HFFc6 (cell line): ENCODE measurements around the gene DNAJC5. TPM values are rescaled to one million over a fixed set of nuclear protein-coding genes. Genes with fewer than 3 reads are reported as not detected.
A peak's percentile ranks its signal among the peaks of the same experiment; 100 is the strongest.

Experiments
- DNase-seq: peaks from one replicate; pipeline ENCODE4 v3.0.0-alpha.2; 2018
- H3K27ac Mint-ChIP-seq: 2 replicates; pipeline ENCODE4 v1.8.0; 2020; ENCODE audit warnings: mild to moderate bottlenecking, mixed read lengths
- H3K27me3 Mint-ChIP-seq: 2 replicates; pipeline ENCODE4 v1.8.0; 2021; ENCODE audit warnings: mild to moderate bottlenecking, moderate library complexity, mixed read lengths; ENCODE audit not compliant: insufficient read depth
- H3K36me3 Mint-ChIP-seq: 2 replicates; pipeline ENCODE4 v1.8.0; 2021; ENCODE audit warnings: low read depth, mixed read lengths
- H3K4me1 Mint-ChIP-seq: 2 replicates; pipeline ENCODE4 v1.8.0; 2020; ENCODE audit warnings: low read depth, mixed read lengths
- H3K4me3 Mint-ChIP-seq: 2 replicates; pipeline ENCODE4 v1.8.0; 2020; ENCODE audit warnings: mild to moderate bottlenecking, moderate library complexity, mixed read lengths
- H3K9me3 Mint-ChIP-seq: 2 replicates; pipeline ENCODE4 v1.8.0; 2020; ENCODE audit warnings: mild to moderate bottlenecking, mixed read lengths
- CTCF ChIP-seq: fragments of 200-600 bp; sonication (generic); IDR thresholded peaks from 2 replicates; pipeline ENCODE4 v1.5.0; 2021; ENCODE audit warnings: antibody characterized with exemption, mild to moderate bottlenecking
- total RNA-seq, 6 experiments: library from RNA; stranded (reverse); fragmentation: NEBNext Ultra II Directional; extraction: Animal tissue kit (Norgen Biotek cat#: 25700); gene quantifications; 2 replicates in 1 of 6; 3 replicates in 5 of 6; pipeline ENCODE4 v1.2.3, GENCODE V29; 2021

Gene DNAJC5
- total RNA-seq, 6 experiments from 2014 or later: 52.0 to 65.8 (median 56.2) TPM

GRCh38 chr20:63890616-63891015, 4.3 kb upstream of the DNAJC5 start:
- DNase-seq: no peak
- H3K27ac Mint-ChIP-seq: no peak overlapping the region
- no peak for TF ChIP-seq CTCF
- H3K9me3 Mint-ChIP-seq: no peaks in the 10 kb centered on the region
- peaks cover 25% of the 10 kb centered on the region for H3K36me3 Mint-ChIP-seq
- H3K27me3 Mint-ChIP-seq: peaks cover 13% of the 10 kb centered on the region
- H3K4me1 Mint-ChIP-seq: peaks cover 9% of the 10 kb centered on the region
- no peak overlapping the region for H3K4me3 Mint-ChIP-seq

- no peak for DNase-seq
- Mint-ChIP-seq H3K9me3 (no peaks in the 10 kb centered on the region), H3K4me1 (peaks cover 14% of the 10 kb centered on the region), H3K27me3 (peaks cover 17% of the 10 kb centered on the region), H3K36me3 (peaks cover 30% of the 10 kb centered on the region), H3K27ac (no peak overlapping the region), H3K4me3 (no peak overlapping the region)
- TF ChIP-seq CTCF: peak; percentile 22; the same call in 1 of the 2 replicates
Observed at GRCh38 chr20:63891061-63892002, 3.6 kb upstream of the DNAJC5 start.

- H3K9me3 Mint-ChIP-seq: no peaks in the 10 kb centered on the region
- no peak for TF ChIP-seq CTCF
- H3K27me3 Mint-ChIP-seq: peaks cover 16% of the 10 kb centered on the region
- peaks cover 25% of the 10 kb centered on the region for H3K4me1 Mint-ChIP-seq
- no peak overlapping the region for H3K27ac Mint-ChIP-seq
- H3K4me3 Mint-ChIP-seq: no peak overlapping the region
- peaks cover 29% of the 10 kb centered on the region for H3K36me3 Mint-ChIP-seq
- DNase-seq: no peak
Observed at GRCh38 chr20:63892402-63892801, 2.5 kb upstream of the DNAJC5 start.

- H3K4me1 Mint-ChIP-seq: peaks cover 36% of the 10 kb centered on the region
- no peak for DNase-seq
- H3K36me3 Mint-ChIP-seq: peaks cover 32% of the 10 kb centered on the region
- peaks cover 15% of the 10 kb centered on the region for H3K27me3 Mint-ChIP-seq
- H3K4me3 Mint-ChIP-seq: peak overlapping the region; percentile 81
- no peak for TF ChIP-seq CTCF
- H3K27ac Mint-ChIP-seq: peak overlapping the region; percentile 78
- no peaks in the 10 kb centered on the region for H3K9me3 Mint-ChIP-seq
Observed at GRCh38 chr20:63893999-63894357, 948 bp upstream of the DNAJC5 start.

GRCh38 chr20:63895202-63895951, 451 bp downstream of the DNAJC5 start:
- DNase-seq: no peak
- peak overlapping the region; percentile 97 for H3K4me3 Mint-ChIP-seq
- peaks cover 20% of the 10 kb centered on the region for H3K36me3 Mint-ChIP-seq
- H3K27ac Mint-ChIP-seq: peak overlapping the region; percentile 98
- no peak for TF ChIP-seq CTCF
- no peaks in the 10 kb centered on the region for H3K9me3 Mint-ChIP-seq
- peaks cover 15% of the 10 kb centered on the region for H3K27me3 Mint-ChIP-seq
- H3K4me1 Mint-ChIP-seq: peaks cover 40% of the 10 kb centered on the region
